Body of pancreas (tissue), 4 donors: ENCODE results near the gene CKS1B. TPM values are rescaled to one million over a fixed set of nuclear protein-coding genes. Genes with fewer than 3 reads are reported as not detected.

Experiments
- ATAC-seq: fragments of 150-250 bp; one replicate; pipeline ENCODE4 v1.9.1; 2016
- DNase-seq, 4 donors: peaks; one replicate each; pipeline ENCODE4 v3.0.0-alpha.2; 2019
- H3K27ac ChIP-seq, 4 donors: fragments of 200-600 bp; sonication (generic); 1 replicate in 3 of 4; 2 replicates in 1 of 4; pipeline versions ENCODE4 v1.5.1 to v1.6.1; 2016 to 2019; ENCODE audit warnings: mild to moderate bottlenecking in 1 of 4, mixed read lengths in 1 of 4, moderate library complexity in 1 of 4
- H3K27me3 ChIP-seq, 2 donors: fragments of 200-600 bp; sonication (generic); one replicate each; pipeline ENCODE4 v1.6.0; 2016; ENCODE audit warnings: mild to moderate bottlenecking in 1 of 2
- H3K36me3 ChIP-seq, 2 donors: fragments of 200-600 bp; sonication (generic); replicated peaks in 1 of 2; 2 replicates each; pipeline ENCODE4 v1.5.1; 2016; ENCODE audit warnings: low read depth in 2 of 2; ENCODE audit not compliant: insufficient read depth in 1 of 2
- H3K4me1 ChIP-seq: fragments of 200-600 bp; sonication (generic); one replicate; pipeline ENCODE4 v1.6.0; 2016
- H3K4me3 ChIP-seq, 2 donors: fragments of 200-600 bp; sonication (generic); 1 replicate in 1 of 2; 2 replicates in 1 of 2; pipeline ENCODE4 v1.5.1; 2016 to 2019
- H3K9me3 ChIP-seq, 3 donors: fragments of 200-600 bp; sonication (generic); 1 replicate in 2 of 3; 2 replicates in 1 of 3; pipeline ENCODE4 v1.5.1; 2016
- CTCF ChIP-seq, 7 experiments: fragments of 450-650 bp in 4 of 7; fragments of 200-600 bp in 3 of 7; sonication (generic) in 3 of 7; IDR thresholded peaks; one replicate each; pipeline ENCODE4 v1.5.1; 2016 to 2019; ENCODE audit warnings: antibody characterized with exemption in 7 of 7
- POLR2A ChIP-seq, 3 donors: fragments of 450-650 bp; IDR thresholded peaks; one replicate each; pipeline ENCODE4 v1.6.1; 2016; ENCODE audit warnings: antibody characterized with exemption in 3 of 3, mild to moderate bottlenecking in 2 of 3
- WGBS, 2 donors: methylation state at CpG; one replicate each; pipeline ENCODE4 v1.1.5; 2017; 5-methylcytosine and 5-hydroxymethylcytosine counted together
- intact Hi-C: fragments of 100-400 bp; cut with DNase I; formaldehyde crosslinking; loops from one replicate; pipeline ENCODE4 v1.15.1; 2023
- total RNA-seq, 2 donors: library from RNA; depleted of rRNA; stranded (reverse); fragments of >200 nt; gene quantifications; one replicate each; pipeline ENCODE4 v1.1.0, GENCODE V29; 2016

Gene CKS1B
- total RNA-seq, 2 donors from 2014 or later: 15.6 to 29.0 TPM

- intact Hi-C loops: no loop called here
- 77 to 86% methylated on average over 14 to 17 of the region's 17 CpGs for WGBS, 2 donors
These were observed 28.3 kb upstream of the CKS1B start for GRCh38 chr1:154945962-154946850.

GRCh38 chr1:154948079-154948478 is 26.4 kb upstream of the CKS1B start:
- 90 to 97% methylated on average over 11 of the region's 11 CpGs for WGBS, 2 donors
- intact Hi-C loops: no loop called here

More at GRCh38 chr1:154945962-154946850, 28.3 kb upstream of the CKS1B start:
- DNase-seq (no peak), ATAC-seq (no peak)
- Histone ChIP-seq H3K36me3 (peaks cover 0 to 3% of the 10 kb centered on the region in 2 donors), H3K9me3 (no peaks in the 10 kb centered on the region), H3K4me3 (no peak overlapping the region), H3K27ac (no peak overlapping the region), H3K4me1 (peaks cover 16% of the 10 kb centered on the region), H3K27me3 (no peaks in the 10 kb centered on the region)
- TF ChIP-seq POLR2A (IDR thresholded peaks at IDR 0.05): no peak
- TF ChIP-seq CTCF (IDR thresholded peaks at IDR 0.05): no peak

GRCh38 chr1:154951901-154952657 is 22.4 kb upstream of the CKS1B start:
- Histone ChIP-seq H3K4me1 (peaks cover 41% of the 10 kb centered on the region), H3K27ac (no peak overlapping the region), H3K9me3 (no peaks in the 10 kb centered on the region), H3K4me3 (no peak overlapping the region), H3K36me3 (peaks cover 0 to 3% of the 10 kb centered on the region in 2 donors), H3K27me3 (no peaks in the 10 kb centered on the region)
- DNase-seq: no peak
- WGBS, 2 donors: 62 to 84% methylated on average over 13 to 15 of the region's 15 CpGs
- no peak for TF ChIP-seq POLR2A (IDR thresholded peaks at IDR 0.05)
- TF ChIP-seq CTCF (IDR thresholded peaks at IDR 0.05): no peak
- intact Hi-C loops: no loop called here
- ATAC-seq: no peak

More at GRCh38 chr1:154948079-154948478, 26.4 kb upstream of the CKS1B start:
- TF ChIP-seq POLR2A (IDR thresholded peaks at IDR 0.05) (no peak), CTCF (IDR thresholded peaks at IDR 0.05) (no peak)
- DNase-seq: no peak
- Histone ChIP-seq H3K9me3 (no peaks in the 10 kb centered on the region), H3K27me3 (no peaks in the 10 kb centered on the region), H3K27ac (no peak overlapping the region), H3K4me1 (peaks cover 5% of the 10 kb centered on the region), H3K36me3 (peaks cover 0 to 3% of the 10 kb centered on the region in 2 donors), H3K4me3 (no peak overlapping the region)
- no peak for ATAC-seq

GRCh38 chr1:154952664-154953063 is 21.8 kb upstream of the CKS1B start:
- intact Hi-C loops: no loop called here
- H3K27ac ChIP-seq: no peak overlapping the region
- H3K36me3 ChIP-seq: peaks cover 0 to 3% of the 10 kb centered on the region in 2 donors
- TF ChIP-seq POLR2A (IDR thresholded peaks at IDR 0.05): no peak
- no peak for TF ChIP-seq CTCF (IDR thresholded peaks at IDR 0.05)
- 61 to 71% methylated on average over 6 of the region's 6 CpGs for WGBS, 2 donors
- H3K9me3 ChIP-seq: no peaks in the 10 kb centered on the region
- ATAC-seq: no peak
- H3K27me3 ChIP-seq: no peaks in the 10 kb centered on the region
- DNase-seq: no peak
- H3K4me3 ChIP-seq: no peak overlapping the region
- H3K4me1 ChIP-seq: peaks cover 44% of the 10 kb centered on the region
